ENCODE measurements around the gene SPATA31D4.
"Not testable (repeated sequence)": the region's sequence is repeated elsewhere in the genome, so short reads cannot be mapped to it uniquely, and the experiment has no call there.

Gene SPATA31D4

GRCh38 chr9:81928305-81928704 lies at the start of gene SPATA31D4:
Gene SPATA31D4 (plus strand): TSS chr9:81928428. CDS start chr9:81928514, 86 bp downstream.
- DNase-seq: not testable (repeated sequence)

GRCh38 chr9:81878530-81878929 lies 49.7 kb upstream of the SPATA31D4 start:
- DNase-seq: no peak

GRCh38 chr9:81879501-81879916 lies 48.7 kb upstream of the SPATA31D4 start:
- no peak for DNase-seq

- no peak for DNase-seq
Measured at GRCh38 chr9:81885602-81886001, 42.6 kb upstream of the SPATA31D4 start.

GRCh38 chr9:81886665-81887064 lies 41.6 kb upstream of the SPATA31D4 start:
- DNase-seq: no peak

GRCh38 chr9:81890104-81890503 lies 38.1 kb upstream of the SPATA31D4 start:
- DNase-seq: no peak

GRCh38 chr9:81892440-81892839 lies 35.8 kb upstream of the SPATA31D4 start:
- no peak for DNase-seq

- DNase-seq: no peak
Measured at GRCh38 chr9:81893929-81894328, 34.3 kb upstream of the SPATA31D4 start.

- DNase-seq: no peak
Measured at GRCh38 chr9:81894891-81895290, 33.3 kb upstream of the SPATA31D4 start.

GRCh38 chr9:81896070-81896469 lies 32.2 kb upstream of the SPATA31D4 start:
- no peak for DNase-seq

- no peak for DNase-seq
Measured at GRCh38 chr9:81898851-81899250, 29.4 kb upstream of the SPATA31D4 start.

- DNase-seq: no peak
Measured at GRCh38 chr9:81902196-81902595, 26.0 kb upstream of the SPATA31D4 start.

- DNase-seq: no peak
Measured at GRCh38 chr9:81902626-81903025, 25.6 kb upstream of the SPATA31D4 start.

GRCh38 chr9:81906671-81907070 lies 21.6 kb upstream of the SPATA31D4 start:
- no peak for DNase-seq

GRCh38 chr9:81912135-81912534 lies 16.1 kb upstream of the SPATA31D4 start:
- DNase-seq: no peak

GRCh38 chr9:81915801-81916505 lies 12.3 kb upstream of the SPATA31D4 start:
- no peak for DNase-seq

- DNase-seq: not testable (repeated sequence)
Measured at GRCh38 chr9:81918507-81918906, 9.7 kb upstream of the SPATA31D4 start.

GRCh38 chr9:81930147-81930546 lies 1.9 kb downstream of the SPATA31D4 start:
- DNase-seq: not testable (repeated sequence)

GRCh38 chr9:81933547-81933946 lies 5.3 kb downstream of the SPATA31D4 start:
- not testable (repeated sequence) for DNase-seq

- DNase-seq: not testable (repeated sequence)
Measured at GRCh38 chr9:81943393-81943792, 15.2 kb downstream of the SPATA31D4 start, which contains the start of gene SPATA31D3. Gene SPATA31D3 (plus strand): TSS chr9:81943500. CDS start chr9:81943586, 86 bp downstream.

GRCh38 chr9:81948650-81949049 lies 20.4 kb downstream of the SPATA31D4 start:
- DNase-seq: not testable (repeated sequence)

- no peak for DNase-seq
Measured at GRCh38 chr9:81953096-81953495, 24.9 kb downstream of the SPATA31D4 start.

- no peak for DNase-seq
Measured at GRCh38 chr9:81955625-81956024, 27.4 kb downstream of the SPATA31D4 start.

- no peak for DNase-seq
Measured at GRCh38 chr9:81964218-81965171, 36.3 kb downstream of the SPATA31D4 start.
